ENCODE data around the gene ERN1. TPM values are rescaled to one million over a fixed set of nuclear protein-coding genes. Genes with fewer than 3 reads are reported as not detected.

ERN1 gene
- total and polyA plus RNA-seq, 2 donors from 2014 or later = 2.8 to 37.0 TPM

GRCh38 chr17:64157669-64158180 is 27.8 kb upstream of the ERN1 start:
- no peak for TF ChIP-seq CTCF (IDR thresholded peaks at IDR 0.05; ENCODE audit: borderline replicate concordance, extremely low read depth, insufficient read depth)

GRCh38 chr17:64156670-64157069 is 26.7 kb upstream of the ERN1 start:
- TF ChIP-seq CTCF (IDR thresholded peaks at IDR 0.05; ENCODE audit: borderline replicate concordance, extremely low read depth, insufficient read depth) = no peak
- intact Hi-C loops (cut with DNase I) = loop anchor here (10.0 kb wide), 1 partner anchor 118 kb away; no protein-coding TSS in a partner anchor
- H3K27me3 ChIP-seq (ENCODE audit: control insufficient read depth, insufficient read depth, low read length) = no peaks in the 10 kb centered on the region
- H3K27ac ChIP-seq (ENCODE audit: low read depth in 2 of 2, low read length in 2 of 2) = peak overlapping the region; percentile 47 to 71
- H3K4me1 ChIP-seq (ENCODE audit: control insufficient read depth in 2 of 3, insufficient read depth in 2 of 3, low read depth in 1 of 3, low read length in 3 of 3) = peaks cover 3 to 37% (median 27%) of the 10 kb centered on the region in 3 donors
- H3K4me3 ChIP-seq (ENCODE audit: low read length in 3 of 3) = no peak overlapping the region
- FAIRE-seq (no peak), DNase-seq (peak in 4 of 5 donors; percentile 56 to 64 (median 58))
- H3K9ac ChIP-seq (ENCODE audit: low read length in 3 of 3) = no peak overlapping the region
- no peaks in the 10 kb centered on the region for H3K9me3 ChIP-seq (ENCODE audit: control insufficient read depth in 2 of 3, insufficient read depth in 1 of 3, low read length in 3 of 3)
- H3K36me3 ChIP-seq (ENCODE audit: control insufficient read depth in 2 of 3, insufficient read depth in 3 of 3, low read length in 3 of 3) = peaks cover 2 to 12% (median 5%) of the 10 kb centered on the region in 3 donors

More at GRCh38 chr17:64157669-64158180, 27.8 kb upstream of the ERN1 start:
- intact Hi-C loops (cut with DNase I) = loop anchor here (10.0 kb wide), 1 partner anchor 117 kb away; no protein-coding TSS in a partner anchor
- Histone ChIP-seq H3K27ac (ENCODE audit: low read depth in 2 of 2, low read length in 2 of 2) (peak overlapping the region in 1 of 2 donors; percentile 81), H3K9me3 (ENCODE audit: control insufficient read depth in 2 of 3, insufficient read depth in 1 of 3, low read length in 3 of 3) (no peaks in the 10 kb centered on the region), H3K27me3 (ENCODE audit: control insufficient read depth, insufficient read depth, low read length) (no peaks in the 10 kb centered on the region), H3K4me1 (ENCODE audit: control insufficient read depth in 2 of 3, insufficient read depth in 2 of 3, low read depth in 1 of 3, low read length in 3 of 3) (peaks cover 3 to 37% (median 27%) of the 10 kb centered on the region in 3 donors), H3K4me3 (ENCODE audit: low read length in 3 of 3) (peak overlapping the region in 1 of 3 donors; percentile 28), H3K36me3 (ENCODE audit: control insufficient read depth in 2 of 3, insufficient read depth in 3 of 3, low read length in 3 of 3) (peaks cover 0 to 3% (median 2%) of the 10 kb centered on the region in 3 donors), H3K9ac (ENCODE audit: low read length in 3 of 3) (peak overlapping the region in 1 of 3 donors; percentile 20)
- FAIRE-seq = no peak
- DNase-seq = peak in 1 of 5 donors; percentile 20

GRCh38 chr17:64155751-64156544 is 26.0 kb upstream of the ERN1 start:
- peak; percentile 77 to 91 (median 81) for DNase-seq
- Histone ChIP-seq H3K36me3 (ENCODE audit: control insufficient read depth in 2 of 3, insufficient read depth in 3 of 3, low read length in 3 of 3) (peaks cover 2 to 12% (median 5%) of the 10 kb centered on the region in 3 donors), H3K27ac (ENCODE audit: low read depth in 2 of 2, low read length in 2 of 2) (peak overlapping the region; percentile 71 to 73), H3K27me3 (ENCODE audit: control insufficient read depth, insufficient read depth, low read length) (no peaks in the 10 kb centered on the region), H3K9me3 (ENCODE audit: control insufficient read depth in 2 of 3, insufficient read depth in 1 of 3, low read length in 3 of 3) (no peaks in the 10 kb centered on the region), H3K9ac (ENCODE audit: low read length in 3 of 3) (peak overlapping the region in 1 of 3 donors; percentile 35), H3K4me3 (ENCODE audit: low read length in 3 of 3) (no peak overlapping the region), H3K4me1 (ENCODE audit: control insufficient read depth in 2 of 3, insufficient read depth in 2 of 3, low read depth in 1 of 3, low read length in 3 of 3) (peaks cover 3 to 37% (median 27%) of the 10 kb centered on the region in 3 donors)
- intact Hi-C loops (cut with DNase I) = loop anchor here (10.0 kb wide), 1 partner anchor 119 kb away; no protein-coding TSS in a partner anchor
- no peak for TF ChIP-seq CTCF (IDR thresholded peaks at IDR 0.05; ENCODE audit: borderline replicate concordance, extremely low read depth, insufficient read depth)
- FAIRE-seq = no peak
